AG09309 (cell line): Measurements from ENCODE around the gene SDK1.

Experiments
- DNase-seq: peaks from one replicate; pipeline ENCODE4 v3.0.0-alpha.2; 2010; ENCODE audit warnings: low read depth
- H3K4me3 ChIP-seq: 2 replicates; pipeline ENCODE4 v1.5.1; 2011; ENCODE audit warnings: mild to moderate bottlenecking, low read depth, low read length, moderate library complexity; ENCODE audit not compliant: control insufficient read depth
- TF ChIP-seq, protein P1 (sequence below): IDR thresholded peaks from 2 replicates; pipeline ENCODE4 v1.5.1; 2011; ENCODE audit warnings: mild to moderate bottlenecking, low read depth, low read length, inconsistent platforms; ENCODE audit not compliant: insufficient read depth, control insufficient read depth; ENCODE audit errors: missing control alignments

SDK1 gene

DNA sequence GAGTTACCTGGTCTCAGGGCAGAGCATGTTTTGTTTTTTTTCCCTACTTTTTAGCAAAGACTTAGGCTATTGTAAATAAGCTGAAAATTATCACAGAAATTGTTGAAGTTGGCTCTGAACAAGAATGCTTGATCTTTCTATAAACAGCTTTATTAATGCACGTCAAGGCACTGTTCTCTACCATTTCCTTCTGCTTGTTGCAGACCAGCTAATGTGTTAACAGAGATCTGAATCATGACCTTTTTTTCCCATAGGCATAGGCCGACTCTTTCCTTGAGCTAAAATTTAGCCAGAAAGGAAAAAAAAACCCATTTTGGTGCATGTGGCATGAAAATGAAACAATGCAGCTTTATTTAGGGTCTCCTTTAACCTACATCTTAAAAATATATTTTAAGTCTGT, 248.5 kb downstream of the SDK1 start:
- no peak overlapping the region for H3K4me3 ChIP-seq
- DNase-seq = no peak
- TF ChIP-seq, protein P1, sequence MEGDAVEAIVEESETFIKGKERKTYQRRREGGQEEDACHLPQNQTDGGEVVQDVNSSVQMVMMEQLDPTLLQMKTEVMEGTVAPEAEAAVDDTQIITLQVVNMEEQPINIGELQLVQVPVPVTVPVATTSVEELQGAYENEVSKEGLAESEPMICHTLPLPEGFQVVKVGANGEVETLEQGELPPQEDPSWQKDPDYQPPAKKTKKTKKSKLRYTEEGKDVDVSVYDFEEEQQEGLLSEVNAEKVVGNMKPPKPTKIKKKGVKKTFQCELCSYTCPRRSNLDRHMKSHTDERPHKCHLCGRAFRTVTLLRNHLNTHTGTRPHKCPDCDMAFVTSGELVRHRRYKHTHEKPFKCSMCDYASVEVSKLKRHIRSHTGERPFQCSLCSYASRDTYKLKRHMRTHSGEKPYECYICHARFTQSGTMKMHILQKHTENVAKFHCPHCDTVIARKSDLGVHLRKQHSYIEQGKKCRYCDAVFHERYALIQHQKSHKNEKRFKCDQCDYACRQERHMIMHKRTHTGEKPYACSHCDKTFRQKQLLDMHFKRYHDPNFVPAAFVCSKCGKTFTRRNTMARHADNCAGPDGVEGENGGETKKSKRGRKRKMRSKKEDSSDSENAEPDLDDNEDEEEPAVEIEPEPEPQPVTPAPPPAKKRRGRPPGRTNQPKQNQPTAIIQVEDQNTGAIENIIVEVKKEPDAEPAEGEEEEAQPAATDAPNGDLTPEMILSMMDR = no peak

DNA sequence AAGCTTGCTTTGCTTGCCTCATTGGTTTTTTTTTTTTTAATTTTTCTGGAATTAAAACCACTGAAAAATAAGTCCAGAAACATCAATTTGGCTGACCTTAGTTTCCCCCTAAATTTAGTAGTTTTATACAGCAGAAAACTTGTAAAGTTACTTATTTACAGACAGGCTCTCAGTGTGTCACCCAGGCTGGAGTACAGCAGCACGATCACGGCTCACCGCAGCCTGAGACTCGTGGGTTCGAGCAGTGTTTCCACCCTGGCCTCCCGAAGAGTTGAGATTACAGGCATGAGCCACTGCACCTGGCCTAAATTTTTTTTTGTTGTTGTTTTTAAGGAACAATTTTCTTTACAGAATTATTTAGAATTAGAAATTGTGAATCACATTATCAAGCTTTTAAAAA, 250.5 kb downstream of the SDK1 start:
- TF ChIP-seq, protein P1 = no peak
- no peak for DNase-seq
- no peak overlapping the region for H3K4me3 ChIP-seq

DNA sequence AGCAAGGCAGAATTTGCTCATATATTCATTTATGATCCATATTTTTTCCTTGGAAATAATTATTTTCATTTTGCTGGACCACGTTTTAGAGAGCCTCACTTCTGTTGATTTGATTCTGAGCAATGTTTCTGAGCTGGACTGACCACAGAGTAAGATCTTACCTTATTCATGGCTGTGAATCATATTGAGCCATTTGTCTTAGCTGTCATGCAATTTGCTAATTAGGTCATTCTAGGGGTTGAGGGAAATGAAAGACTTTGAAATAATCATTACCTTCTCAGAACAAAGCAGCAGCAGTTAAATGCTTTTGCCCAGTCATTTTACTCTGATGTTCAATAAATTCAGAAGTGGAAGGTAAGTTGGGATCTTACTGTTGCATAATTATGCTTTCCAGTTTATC, 251.4 kb downstream of the SDK1 start:
- H3K4me3 ChIP-seq = no peak overlapping the region
- DNase-seq = no peak
- TF ChIP-seq, protein P1 = no peak

DNA sequence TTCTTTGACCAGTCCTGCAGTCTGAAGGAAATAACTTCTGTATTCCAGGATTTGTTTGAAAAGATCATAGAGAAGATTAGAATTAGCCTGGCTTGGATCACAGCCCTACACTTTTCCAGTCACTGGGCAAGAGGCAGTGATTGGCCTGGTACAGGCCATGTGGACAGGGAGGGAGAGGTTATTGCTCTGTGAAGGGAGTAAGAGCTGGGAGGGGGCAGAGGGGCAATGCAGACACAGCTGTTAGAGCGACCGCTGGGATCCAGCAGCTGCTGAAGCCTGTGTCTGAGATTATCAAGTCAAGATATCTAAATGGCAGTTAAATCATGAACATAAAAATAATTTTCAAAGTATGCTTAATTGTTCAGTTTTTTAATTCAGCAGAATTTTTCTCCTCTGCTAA, 257.3 kb downstream of the SDK1 start:
- TF ChIP-seq, protein P1 = no peak
- no peak for DNase-seq
- no peak overlapping the region for H3K4me3 ChIP-seq

DNA sequence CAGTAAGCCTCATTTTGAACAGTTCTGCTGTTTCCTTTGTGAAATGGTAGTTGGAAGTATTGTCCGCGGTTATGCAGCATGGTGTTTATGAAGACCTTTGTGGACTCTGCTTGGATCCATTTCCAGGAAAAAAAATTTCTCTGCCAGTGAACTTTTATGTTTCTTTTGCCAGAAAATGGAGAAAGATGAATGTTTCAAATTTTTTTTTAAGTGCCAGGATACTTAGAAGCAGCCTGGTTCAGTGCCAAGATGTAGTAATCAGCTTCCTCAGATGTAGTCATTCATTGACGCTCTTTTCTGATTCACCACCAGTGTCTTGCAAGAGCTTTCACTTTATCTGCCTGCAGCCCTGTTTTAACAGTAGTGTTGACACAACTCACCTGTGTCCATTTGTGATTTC, 258.2 kb downstream of the SDK1 start:
- DNase-seq = no peak
- TF ChIP-seq, protein P1 = no peak
- H3K4me3 ChIP-seq = no peak overlapping the region

DNA sequence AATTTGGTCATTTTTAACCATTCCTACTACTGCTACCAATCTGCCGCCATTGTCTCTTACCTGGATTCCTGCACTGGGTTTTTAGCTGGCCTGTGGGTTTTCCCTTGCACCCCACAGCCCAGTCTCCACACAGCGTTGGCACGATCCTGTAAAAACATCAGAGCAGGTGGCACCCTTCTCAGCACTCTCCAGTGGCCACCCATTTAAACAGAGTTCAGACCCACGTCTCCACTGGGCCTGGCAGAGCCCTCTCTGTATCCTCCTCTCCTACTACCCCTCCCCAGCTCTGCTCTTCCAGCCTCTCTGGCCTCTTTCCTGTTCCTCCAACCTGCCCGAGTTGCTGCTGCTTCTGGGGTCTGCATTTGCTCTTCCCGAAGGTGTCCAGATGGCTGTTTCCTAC, 259.4 kb downstream of the SDK1 start:
- TF ChIP-seq, protein P1 = no peak
- DNase-seq = no peak
- no peak overlapping the region for H3K4me3 ChIP-seq

DNA sequence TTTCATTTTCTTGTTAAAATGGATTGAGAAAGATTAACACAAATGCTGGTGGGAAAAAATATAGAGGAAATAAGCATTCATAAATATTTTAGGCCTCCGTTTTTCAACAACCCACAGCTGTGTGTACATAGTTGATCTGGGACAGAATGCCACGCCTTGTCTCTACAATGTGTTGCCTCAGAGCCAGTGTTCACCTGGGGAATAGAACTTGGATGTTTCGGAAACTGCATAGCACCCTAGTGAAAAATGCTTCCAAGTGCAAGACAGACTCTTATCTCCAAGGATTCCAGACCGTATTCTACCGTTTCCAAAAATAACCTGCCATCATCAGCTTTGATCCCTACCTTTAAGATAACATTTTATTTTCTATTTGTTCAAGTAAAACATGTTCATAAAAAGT, 260.9 kb downstream of the SDK1 start:
- TF ChIP-seq, protein P1 = no peak
- H3K4me3 ChIP-seq = no peak overlapping the region
- DNase-seq = no peak
